ENCODE data around the gene RNF212. TPM values are rescaled to one million over a fixed set of nuclear protein-coding genes. Genes with fewer than 3 reads are reported as not detected.

RNF212 gene
- total and polyA plus RNA-seq, 10 of the 15 experiments (the other 5 are each of a cell fraction or from before 2014, with no cell fraction given) = not detected

DNA sequence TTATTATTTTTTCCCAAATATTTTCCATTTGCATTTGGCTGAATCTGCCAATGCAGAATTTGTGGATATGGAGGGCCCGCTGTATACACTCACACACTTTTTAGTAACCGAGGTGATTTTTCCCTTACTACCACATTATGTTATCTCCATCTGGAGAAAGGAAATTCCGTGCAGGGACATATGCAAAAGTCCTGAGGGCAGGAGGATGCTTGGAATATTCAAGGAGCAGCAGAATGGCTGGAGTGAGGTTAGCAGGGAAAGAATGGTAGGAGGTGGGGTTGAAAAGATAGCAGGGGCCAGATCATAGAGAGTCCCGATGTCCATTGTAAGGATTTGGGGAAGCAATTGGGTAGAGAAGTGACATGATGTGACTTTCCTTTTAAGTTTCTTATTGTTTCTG is 11.5 kb upstream of the RNF212 start:
- in situ Hi-C loops (cut with MboI) (no loop called here), intact Hi-C loops (cut with micrococcal nuclease; ENCODE audit: unreplicated experiment) (no loop called here)
- Histone ChIP-seq H3K27me3 (replicated peaks in 1 of 2; ENCODE audit: control insufficient read depth in 2 of 2, insufficient read depth in 2 of 2, low read length in 1 of 2) (no peaks in the 10 kb centered on the region; a peak in 1 of 4 replicates), H3K4me3 (no peak overlapping the region), H3K27ac (ENCODE audit: control insufficient read depth, insufficient read depth) (no peak overlapping the region), H2AFZ (ENCODE audit: control insufficient read depth, low read depth, low read length) (no peak overlapping the region), H3K4me2 (ENCODE audit: control insufficient read depth, insufficient read depth) (no peak overlapping the region), H3K36me3 (ENCODE audit: control insufficient read depth in 2 of 2, insufficient read depth in 2 of 2, low read length in 1 of 2) (no peaks in the 10 kb centered on the region), H4K20me1 (ENCODE audit: control insufficient read depth, insufficient read depth) (no peaks in the 10 kb centered on the region), H3K9me3 (replicated peaks; ENCODE audit: control insufficient read depth, insufficient read depth, low read length) (no peaks in the 10 kb centered on the region), H3K4me1 (ENCODE audit: control insufficient read depth, insufficient read depth, low read length) (no peaks in the 10 kb centered on the region), H3K79me2 (ENCODE audit: control insufficient read depth, insufficient read depth, low read length) (no peaks in the 10 kb centered on the region), H3K9ac (ENCODE audit: control insufficient read depth, insufficient read depth, low read length) (no peak overlapping the region)
- no TSS peak for BruUV-seq (replicated peaks)
- 18% methylated on average over 4 of the region's 4 CpGs for WGBS (ENCODE audit: insufficient coverage, insufficient replicate concordance, low lambda C conversion rate, missing lambda C conversion rate)
- ChIA-PET RAD21 (ENCODE audit: unreplicated experiment) (no interaction called here), SMC1A (ENCODE audit: uncharacterized antibody, unreplicated experiment) (no interaction called here), CTCF (no interaction called here), POLR2A (no interaction called here)
- no peak for FAIRE-seq
- TF ChIP-seq NR2C2 (IDR thresholded peaks at IDR 0.05; ENCODE audit: borderline replicate concordance, control insufficient read depth, insufficient read length, low read depth) (no peak), WRNIP1 (IDR thresholded peaks at IDR 0.05; ENCODE audit: borderline replicate concordance, low read depth, low read length) (no peak), CHD4 (IDR thresholded peaks at IDR 0.05) (no peak), SREBF1 (IDR thresholded peaks at IDR 0.05; ENCODE audit: low read length) (no peak), CHD2 (IDR thresholded peaks at IDR 0.05; ENCODE audit: borderline replicate concordance, low read depth, low read length) (no peak), ZNF274 (IDR thresholded peaks at IDR 0.05; ENCODE audit: insufficient read depth, insufficient read length) (no peak), MYB (IDR thresholded peaks at IDR 0.05; ENCODE audit: borderline replicate concordance, low read depth, low read length) (no peak), BMI1 (IDR thresholded peaks at IDR 0.05; ENCODE audit: borderline replicate concordance) (no peak), JUND (IDR thresholded peaks at IDR 0.05; ENCODE audit: low read depth, low read length) (no peak), HDAC6 (IDR thresholded peaks at IDR 0.05; ENCODE audit: unreplicated experiment) (no peak), TAF1 (IDR thresholded peaks at IDR 0.05; ENCODE audit: borderline replicate concordance, low read depth, low read length) (no peak), ZNF217 (IDR thresholded peaks at IDR 0.05) (no peak), TBL1XR1 (IDR thresholded peaks at IDR 0.05; ENCODE audit: low read depth, low read length) (no peak), IKZF2 (IDR thresholded peaks at IDR 0.05) (no peak), CBX3 (IDR thresholded peaks at IDR 0.05; ENCODE audit: borderline replicate concordance, low read depth) (no peak), PML (IDR thresholded peaks at IDR 0.05; ENCODE audit: low read length) (no peak), RB1 (IDR thresholded peaks at IDR 0.05; ENCODE audit: borderline replicate concordance) (no peak)
- TF ChIP-seq, protein P1, sequence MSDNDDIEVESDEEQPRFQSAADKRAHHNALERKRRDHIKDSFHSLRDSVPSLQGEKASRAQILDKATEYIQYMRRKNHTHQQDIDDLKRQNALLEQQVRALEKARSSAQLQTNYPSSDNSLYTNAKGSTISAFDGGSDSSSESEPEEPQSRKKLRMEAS (IDR thresholded peaks at IDR 0.05; ENCODE audit: low read depth, low read length) = no peak
- TF ChIP-seq, protein P2, sequence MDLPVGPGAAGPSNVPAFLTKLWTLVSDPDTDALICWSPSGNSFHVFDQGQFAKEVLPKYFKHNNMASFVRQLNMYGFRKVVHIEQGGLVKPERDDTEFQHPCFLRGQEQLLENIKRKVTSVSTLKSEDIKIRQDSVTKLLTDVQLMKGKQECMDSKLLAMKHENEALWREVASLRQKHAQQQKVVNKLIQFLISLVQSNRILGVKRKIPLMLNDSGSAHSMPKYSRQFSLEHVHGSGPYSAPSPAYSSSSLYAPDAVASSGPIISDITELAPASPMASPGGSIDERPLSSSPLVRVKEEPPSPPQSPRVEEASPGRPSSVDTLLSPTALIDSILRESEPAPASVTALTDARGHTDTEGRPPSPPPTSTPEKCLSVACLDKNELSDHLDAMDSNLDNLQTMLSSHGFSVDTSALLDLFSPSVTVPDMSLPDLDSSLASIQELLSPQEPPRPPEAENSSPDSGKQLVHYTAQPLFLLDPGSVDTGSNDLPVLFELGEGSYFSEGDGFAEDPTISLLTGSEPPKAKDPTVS (IDR thresholded peaks at IDR 0.05; ENCODE audit: low read depth, low read length) = no peak
- no peak for DNase-seq (ENCODE audit: low read depth, low spot score)
- ATAC-seq = no peak

All from GM12878 (cell line).